LHCN-M2 (cell line): ENCODE measurements around the gene SPTBN1. TPM values are rescaled to one million over a fixed set of nuclear protein-coding genes. Genes with fewer than 3 reads are reported as not detected.

Source experiments
- DNase-seq: peaks from one replicate; pipeline ENCODE4 v3.0.0-alpha.2; 2012; ENCODE audit warnings: low read depth
- total RNA-seq: library from RNA; depleted of rRNA; stranded (reverse); fragments of >200 nt; gene quantifications from 2 replicates; pipeline ENCODE4 v1.2.3, GENCODE V29; 2014

SPTBN1 gene
- total RNA-seq, 1 experiment from 2014 or later, result 169 TPM

- no peak for DNase-seq
Observed at GRCh38 chr2:54553775-54554174, 97.6 kb downstream of the SPTBN1 start.

GRCh38 chr2:54555318-54555837 lies 99.3 kb downstream of the SPTBN1 start:
- DNase-seq, result peak; percentile 25

GRCh38 chr2:54556621-54557121 lies 100.5 kb downstream of the SPTBN1 start:
- peak; percentile 68 for DNase-seq

- no peak for DNase-seq
Observed at GRCh38 chr2:54557211-54557600, 101.1 kb downstream of the SPTBN1 start.

GRCh38 chr2:54557601-54558187 lies 101.6 kb downstream of the SPTBN1 start:
- DNase-seq, result no peak

- peak; percentile 39 for DNase-seq
Observed at GRCh38 chr2:54558188-54559005, 102.3 kb downstream of the SPTBN1 start.

GRCh38 chr2:54559006-54559445 lies 102.9 kb downstream of the SPTBN1 start:
- no peak for DNase-seq

GRCh38 chr2:54559593-54560145 lies 103.5 kb downstream of the SPTBN1 start:
- peak; percentile 89 for DNase-seq

GRCh38 chr2:54560146-54560881 lies 104.2 kb downstream of the SPTBN1 start:
- peak; percentile 83 for DNase-seq

- DNase-seq, result no peak
Observed at GRCh38 chr2:54561010-54561409, 104.9 kb downstream of the SPTBN1 start.

GRCh38 chr2:54564439-54564838 lies 108.3 kb downstream of the SPTBN1 start:
- no peak for DNase-seq

GRCh38 chr2:54565551-54565950 lies 109.4 kb downstream of the SPTBN1 start:
- DNase-seq, result no peak

GRCh38 chr2:54566896-54567295 lies 110.8 kb downstream of the SPTBN1 start:
- no peak for DNase-seq

- no peak for DNase-seq
Observed at GRCh38 chr2:54568876-54569321, 112.8 kb downstream of the SPTBN1 start.

GRCh38 chr2:54569745-54570301 lies 113.7 kb downstream of the SPTBN1 start:
- no peak for DNase-seq

GRCh38 chr2:54570321-54570855 lies 114.3 kb downstream of the SPTBN1 start:
- DNase-seq, result no peak

GRCh38 chr2:54570925-54571694 lies 115.0 kb downstream of the SPTBN1 start:
- DNase-seq, result peak; percentile 93

- DNase-seq, result peak; percentile 88
Observed at GRCh38 chr2:54572262-54572635, 116.1 kb downstream of the SPTBN1 start.

- no peak for DNase-seq
Observed at GRCh38 chr2:54572636-54573536, 116.8 kb downstream of the SPTBN1 start.
